HG03103 (cell line): ENCODE data around the gene PLEKHJ1.

Experiments
- ATAC-seq: cut with Tn5 transposase; IDR thresholded peaks from one replicate; pipeline ENCODE4 v1.9.1; 2021; ENCODE audit warnings: low read depth; ENCODE audit not compliant: unreplicated experiment

Gene PLEKHJ1

GRCh38 chr19:2251106-2252054 lies 15.3 kb upstream of the PLEKHJ1 start:
- ATAC-seq = no peak

GRCh38 chr19:2250766-2251105 lies 14.6 kb upstream of the PLEKHJ1 start:
- no peak for ATAC-seq

GRCh38 chr19:2249880-2250765 lies 14.0 kb upstream of the PLEKHJ1 start:
- ATAC-seq = no peak

GRCh38 chr19:2249010-2249866 lies 13.1 kb upstream of the PLEKHJ1 start, which contains the start of gene AMH:
AMH (plus strand) TSS chr19:2249323; CDS start chr19:2249333, 10 bp downstream.
- no peak for ATAC-seq

GRCh38 chr19:2248136-2249009 lies 12.2 kb upstream of the PLEKHJ1 start:
- no peak for ATAC-seq

GRCh38 chr19:2247433-2248101 lies 11.4 kb upstream of the PLEKHJ1 start:
- no peak for ATAC-seq

GRCh38 chr19:2246801-2247361 lies 10.8 kb upstream of the PLEKHJ1 start:
- no peak for ATAC-seq

- no peak for ATAC-seq
Observed at GRCh38 chr19:2246014-2246620, 10.0 kb upstream of the PLEKHJ1 start.

- no peak for ATAC-seq
Observed at GRCh38 chr19:2245273-2245672, 9.1 kb upstream of the PLEKHJ1 start.

- ATAC-seq = no peak
Observed at GRCh38 chr19:2244486-2244885, 8.4 kb upstream of the PLEKHJ1 start.

- no peak for ATAC-seq
Observed at GRCh38 chr19:2244125-2244411, 7.9 kb upstream of the PLEKHJ1 start.

GRCh38 chr19:2243274-2244124 lies 7.4 kb upstream of the PLEKHJ1 start:
- ATAC-seq = no peak

GRCh38 chr19:2242816-2243215 lies 6.7 kb upstream of the PLEKHJ1 start:
- no peak for ATAC-seq

GRCh38 chr19:2242092-2242537 lies 6.0 kb upstream of the PLEKHJ1 start:
- ATAC-seq = no peak

GRCh38 chr19:2240881-2241760 lies 5.0 kb upstream of the PLEKHJ1 start:
- no peak for ATAC-seq
